ENCODE data around the gene AUTS2. TPM values are rescaled to one million over a fixed set of nuclear protein-coding genes. Genes with fewer than 3 reads are reported as not detected.

Gene AUTS2
- total and polyA plus RNA-seq, 2 donors (not counting 1 experiment from before 2014, with no cell fraction given): 0.60 to 9.1 TPM

DNA sequence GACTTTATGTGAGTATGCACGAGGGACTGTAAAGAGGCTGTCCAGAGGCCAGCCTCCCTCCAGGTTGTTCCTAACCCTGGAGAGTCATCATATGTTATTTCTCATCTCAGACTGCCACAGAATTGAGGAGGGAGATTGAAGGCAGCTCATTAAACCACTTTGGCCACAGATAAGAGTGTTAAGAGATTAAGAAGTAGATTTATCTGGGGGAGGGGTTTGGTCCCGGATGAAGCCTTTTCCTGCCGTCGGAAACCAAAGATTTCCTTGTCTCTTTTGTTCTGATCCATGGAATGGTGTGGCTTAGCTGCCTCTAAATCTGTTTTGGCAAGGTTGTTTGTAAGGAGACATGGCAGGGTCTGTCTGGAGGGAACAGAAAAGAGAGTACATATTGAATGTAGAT is 338.8 kb downstream of the AUTS2 start:
- Histone ChIP-seq H4K20me1 (ENCODE audit: control insufficient read depth, extremely low read depth, insufficient read depth, low read length) (no peaks in the 10 kb centered on the region), H3K36me3 (ENCODE audit: control insufficient read depth, insufficient read depth, low read length) (no peaks in the 10 kb centered on the region), H3K79me2 (ENCODE audit: control insufficient read depth, insufficient read depth, low read length) (no peaks in the 10 kb centered on the region), H3K4me2 (ENCODE audit: extremely low read depth, insufficient read depth, low read length) (no peak overlapping the region), H3K9me3 (ENCODE audit: control insufficient read depth, insufficient read depth, low read depth, low read length) (no peaks in the 10 kb centered on the region), H3K27me3 (ENCODE audit: control insufficient read depth, insufficient read depth, low read length) (no peaks in the 10 kb centered on the region), H3K27ac (ENCODE audit: insufficient read depth, low read length) (no peak overlapping the region), H2AFZ (ENCODE audit: low read length) (no peak overlapping the region), H3K4me1 (ENCODE audit: control insufficient read depth, extremely low read depth, insufficient read depth, low read length) (no peaks in the 10 kb centered on the region), H3K9ac (ENCODE audit: insufficient read depth, low read length) (no peak overlapping the region), H3K4me3 (replicated peaks in 1 of 4; ENCODE audit: control extremely low read depth in 1 of 4, insufficient read depth in 1 of 4, low read depth in 3 of 4, low read length in 4 of 4) (no peak overlapping the region)
- TF ChIP-seq, protein P1, sequence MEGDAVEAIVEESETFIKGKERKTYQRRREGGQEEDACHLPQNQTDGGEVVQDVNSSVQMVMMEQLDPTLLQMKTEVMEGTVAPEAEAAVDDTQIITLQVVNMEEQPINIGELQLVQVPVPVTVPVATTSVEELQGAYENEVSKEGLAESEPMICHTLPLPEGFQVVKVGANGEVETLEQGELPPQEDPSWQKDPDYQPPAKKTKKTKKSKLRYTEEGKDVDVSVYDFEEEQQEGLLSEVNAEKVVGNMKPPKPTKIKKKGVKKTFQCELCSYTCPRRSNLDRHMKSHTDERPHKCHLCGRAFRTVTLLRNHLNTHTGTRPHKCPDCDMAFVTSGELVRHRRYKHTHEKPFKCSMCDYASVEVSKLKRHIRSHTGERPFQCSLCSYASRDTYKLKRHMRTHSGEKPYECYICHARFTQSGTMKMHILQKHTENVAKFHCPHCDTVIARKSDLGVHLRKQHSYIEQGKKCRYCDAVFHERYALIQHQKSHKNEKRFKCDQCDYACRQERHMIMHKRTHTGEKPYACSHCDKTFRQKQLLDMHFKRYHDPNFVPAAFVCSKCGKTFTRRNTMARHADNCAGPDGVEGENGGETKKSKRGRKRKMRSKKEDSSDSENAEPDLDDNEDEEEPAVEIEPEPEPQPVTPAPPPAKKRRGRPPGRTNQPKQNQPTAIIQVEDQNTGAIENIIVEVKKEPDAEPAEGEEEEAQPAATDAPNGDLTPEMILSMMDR (conservative IDR thresholded peaks at IDR 0.05 in 1 of 2, IDR thresholded peaks at IDR 0.05 in 1 of 2; ENCODE audit: low read depth in 1 of 2, low read length in 2 of 2): no peak
- no peak for TF ChIP-seq EZH2 (IDR thresholded peaks at IDR 0.05; ENCODE audit: low read length, missing control alignments)
- DNase-seq (ENCODE audit: low read depth in 2 of 2): no peak

DNA sequence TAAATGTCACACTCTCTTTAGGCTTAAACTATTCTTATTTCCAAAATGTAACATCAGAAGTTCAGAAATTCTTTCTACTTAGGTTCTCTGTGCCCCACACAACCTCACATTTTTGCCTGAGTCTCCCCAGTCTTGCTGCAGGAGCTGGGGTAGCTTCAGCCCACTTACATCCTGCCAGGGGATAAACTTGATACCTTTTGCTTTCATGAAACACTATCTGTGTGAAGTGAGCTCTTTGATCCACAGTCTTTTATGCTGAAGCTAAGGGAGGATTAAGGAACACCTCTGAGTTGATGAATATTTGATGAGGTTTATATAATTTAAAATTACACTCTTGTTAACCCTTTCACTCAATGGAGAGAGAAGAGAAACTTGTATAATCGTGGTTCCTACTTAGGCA is 341.0 kb downstream of the AUTS2 start:
- Histone ChIP-seq H3K27ac (ENCODE audit: insufficient read depth, low read length) (no peak overlapping the region), H4K20me1 (ENCODE audit: control insufficient read depth, extremely low read depth, insufficient read depth, low read length) (no peaks in the 10 kb centered on the region), H3K36me3 (ENCODE audit: control insufficient read depth, insufficient read depth, low read length) (no peaks in the 10 kb centered on the region), H3K79me2 (ENCODE audit: control insufficient read depth, insufficient read depth, low read length) (no peaks in the 10 kb centered on the region), H3K4me2 (ENCODE audit: extremely low read depth, insufficient read depth, low read length) (no peak overlapping the region), H2AFZ (ENCODE audit: low read length) (no peak overlapping the region), H3K4me1 (ENCODE audit: control insufficient read depth, extremely low read depth, insufficient read depth, low read length) (no peaks in the 10 kb centered on the region), H3K9me3 (ENCODE audit: control insufficient read depth, insufficient read depth, low read depth, low read length) (no peaks in the 10 kb centered on the region), H3K4me3 (replicated peaks in 1 of 4; ENCODE audit: control extremely low read depth in 1 of 4, insufficient read depth in 1 of 4, low read depth in 3 of 4, low read length in 4 of 4) (no peak overlapping the region), H3K27me3 (ENCODE audit: control insufficient read depth, insufficient read depth, low read length) (no peaks in the 10 kb centered on the region), H3K9ac (ENCODE audit: insufficient read depth, low read length) (no peak overlapping the region)
- TF ChIP-seq, protein P1 (conservative IDR thresholded peaks at IDR 0.05 in 1 of 2, IDR thresholded peaks at IDR 0.05 in 1 of 2; ENCODE audit: low read depth in 1 of 2, low read length in 2 of 2): no peak
- no peak for TF ChIP-seq EZH2 (IDR thresholded peaks at IDR 0.05; ENCODE audit: low read length, missing control alignments)
- DNase-seq (ENCODE audit: low read depth in 2 of 2): no peak

DNA sequence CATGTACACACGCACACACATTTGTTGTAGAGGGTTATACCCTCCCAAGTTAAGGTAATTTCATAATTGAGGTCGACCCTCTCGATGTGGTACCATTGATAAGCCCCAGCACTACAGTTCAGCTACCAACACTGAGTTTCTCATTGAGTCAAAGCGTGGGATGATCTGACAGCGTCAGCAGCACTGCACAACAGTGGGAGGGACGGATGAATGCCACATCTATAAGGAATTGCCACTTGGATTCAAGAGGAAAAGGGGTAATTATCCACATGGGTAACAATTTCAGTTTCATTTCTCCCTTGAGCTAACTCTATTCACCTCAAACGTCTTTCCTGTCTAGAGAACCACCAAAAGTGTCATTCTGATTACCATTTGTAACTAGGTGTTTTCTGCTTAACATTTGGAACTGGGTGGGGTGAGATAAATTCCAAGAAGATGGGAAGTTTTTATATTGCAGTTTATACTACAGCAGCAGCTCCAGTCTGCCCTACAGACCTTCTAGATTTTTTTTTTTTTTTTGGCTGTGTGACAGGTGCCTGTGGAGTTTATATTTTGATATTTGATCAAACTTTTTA is 342.9 kb downstream of the AUTS2 start:
- H3K4me2 ChIP-seq (ENCODE audit: extremely low read depth, insufficient read depth, low read length): no peak overlapping the region
- no peak for DNase-seq (ENCODE audit: low read depth in 2 of 2)
- H3K4me3 ChIP-seq (replicated peaks in 1 of 4; ENCODE audit: control extremely low read depth in 1 of 4, insufficient read depth in 1 of 4, low read depth in 3 of 4, low read length in 4 of 4): no peak overlapping the region
- H2AFZ ChIP-seq (ENCODE audit: low read length): no peak overlapping the region
- no peak overlapping the region for H3K9ac ChIP-seq (ENCODE audit: insufficient read depth, low read length)
- no peaks in the 10 kb centered on the region for H3K9me3 ChIP-seq (ENCODE audit: control insufficient read depth, insufficient read depth, low read depth, low read length)
- H3K36me3 ChIP-seq (ENCODE audit: control insufficient read depth, insufficient read depth, low read length): no peaks in the 10 kb centered on the region
- H3K4me1 ChIP-seq (ENCODE audit: control insufficient read depth, extremely low read depth, insufficient read depth, low read length): no peaks in the 10 kb centered on the region
- H3K27ac ChIP-seq (ENCODE audit: insufficient read depth, low read length): no peak overlapping the region
- no peaks in the 10 kb centered on the region for H4K20me1 ChIP-seq (ENCODE audit: control insufficient read depth, extremely low read depth, insufficient read depth, low read length)
- no peaks in the 10 kb centered on the region for H3K27me3 ChIP-seq (ENCODE audit: control insufficient read depth, insufficient read depth, low read length)
- H3K79me2 ChIP-seq (ENCODE audit: control insufficient read depth, insufficient read depth, low read length): no peaks in the 10 kb centered on the region
- TF ChIP-seq EZH2 (IDR thresholded peaks at IDR 0.05; ENCODE audit: low read length, missing control alignments): no peak
- TF ChIP-seq, protein P1 (conservative IDR thresholded peaks at IDR 0.05 in 1 of 2, IDR thresholded peaks at IDR 0.05 in 1 of 2; ENCODE audit: low read depth in 1 of 2, low read length in 2 of 2): no peak
